ENCODE data around the gene SPEF1.

SPEF1 gene

GRCh38 chr20:3744806-3745685, 36.2 kb downstream of the SPEF1 start:
- no peak for DNase-seq

GRCh38 chr20:3744037-3744436, 37.2 kb downstream of the SPEF1 start:
- DNase-seq, result no peak

- no peak for DNase-seq
Measured at GRCh38 chr20:3743251-3743650, 38.0 kb downstream of the SPEF1 start.

- no peak for DNase-seq
Measured at GRCh38 chr20:3741836-3742458, 39.3 kb downstream of the SPEF1 start.

GRCh38 chr20:3740615-3741301, 40.5 kb downstream of the SPEF1 start:
- no peak for DNase-seq

GRCh38 chr20:3739926-3740451, 41.3 kb downstream of the SPEF1 start:
- no peak for DNase-seq

- DNase-seq, result no peak
Measured at GRCh38 chr20:3739054-3739925, 42.0 kb downstream of the SPEF1 start.

- no peak for DNase-seq
Measured at GRCh38 chr20:3738111-3739053, 42.9 kb downstream of the SPEF1 start.

- no peak for DNase-seq
Measured at GRCh38 chr20:3735768-3736167, 45.5 kb downstream of the SPEF1 start.

- DNase-seq, result no peak
Measured at GRCh38 chr20:3734111-3734843, 47.0 kb downstream of the SPEF1 start.

- no peak for DNase-seq
Measured at GRCh38 chr20:3733119-3733995, 47.9 kb downstream of the SPEF1 start.

GRCh38 chr20:3732327-3733118, 48.7 kb downstream of the SPEF1 start, which contains the start of gene HSPA12B:
TSS of gene HSPA12B (plus strand) at chr20:3732685. CDS start at chr20:3738675, 5,990 bp downstream.
- DNase-seq, result no peak

GRCh38 chr20:3731944-3732326, 49.3 kb downstream of the SPEF1 start:
- no peak for DNase-seq

- DNase-seq, result no peak
Measured at GRCh38 chr20:3730803-3731672, 50.2 kb downstream of the SPEF1 start.

GRCh38 chr20:3729811-3730540, 51.3 kb downstream of the SPEF1 start:
- DNase-seq, result no peak

- no peak for DNase-seq
Measured at GRCh38 chr20:3729378-3729777, 51.9 kb downstream of the SPEF1 start.

- DNase-seq, result no peak
Measured at GRCh38 chr20:3728876-3729275, 52.4 kb downstream of the SPEF1 start.
